Lower lobe of right lung (tissue), 2 donors: ENCODE data around the gene FHAD1. TPM values are rescaled to one million over a fixed set of nuclear protein-coding genes. Genes with fewer than 3 reads are reported as not detected.
A peak's percentile ranks its signal among the peaks of the same experiment; 100 is the strongest.

Source experiments
- ATAC-seq, 2 donors: fragments of 200-7000 bp; cut with Tn5 transposase; one replicate each; pipeline ENCODE4 v1.9.1; 2020 to 2022; ENCODE audit warnings: mild to moderate bottlenecking in 2 of 2, moderate library complexity in 2 of 2
- DNase-seq: peaks from one replicate; pipeline ENCODE4 v3.0.0-alpha.2; 2020
- H3K27ac ChIP-seq: fragments of 200-600 bp; one replicate; pipeline ENCODE4 v1.8.0; 2022
- H3K27me3 ChIP-seq: fragments of 200-600 bp; one replicate; pipeline ENCODE4 v1.8.0; 2022; ENCODE audit warnings: low read depth
- H3K36me3 ChIP-seq: fragments of 200-600 bp; one replicate; pipeline ENCODE4 v1.8.0; 2022; ENCODE audit warnings: mild to moderate bottlenecking
- H3K4me1 ChIP-seq: fragments of 200-600 bp; one replicate; pipeline ENCODE4 v1.8.0; 2022
- H3K4me3 ChIP-seq: fragments of 200-600 bp; one replicate; pipeline ENCODE4 v1.8.0; 2022; ENCODE audit warnings: mild to moderate bottlenecking
- H3K9me3 ChIP-seq: fragments of 200-600 bp; one replicate; pipeline ENCODE4 v1.8.0; 2022
- CTCF ChIP-seq: fragments of 200-600 bp; IDR thresholded peaks from one replicate; pipeline ENCODE4 v1.8.0; 2022; ENCODE audit warnings: antibody characterized with exemption, mild to moderate bottlenecking
- intact Hi-C: fragments of 100-400 bp; cut with DNase I; formaldehyde crosslinking; loops from one replicate; pipeline ENCODE4 v1.11.0; 2022
- total RNA-seq: library from RNA; stranded (reverse); fragmentation: NEBNext Ultra II Directional; extraction: Animal tissue kit (Norgen Biotek cat#: 25700); gene quantifications from one replicate; pipeline ENCODE4 v1.2.1, GENCODE V29; 2021
- donor health status: DM: no; HTN: yes; CAD: no; lungs with severe emphysema.

Gene FHAD1
- total RNA-seq, 1 donor from 2014 or later: 14.3 TPM

DNA sequence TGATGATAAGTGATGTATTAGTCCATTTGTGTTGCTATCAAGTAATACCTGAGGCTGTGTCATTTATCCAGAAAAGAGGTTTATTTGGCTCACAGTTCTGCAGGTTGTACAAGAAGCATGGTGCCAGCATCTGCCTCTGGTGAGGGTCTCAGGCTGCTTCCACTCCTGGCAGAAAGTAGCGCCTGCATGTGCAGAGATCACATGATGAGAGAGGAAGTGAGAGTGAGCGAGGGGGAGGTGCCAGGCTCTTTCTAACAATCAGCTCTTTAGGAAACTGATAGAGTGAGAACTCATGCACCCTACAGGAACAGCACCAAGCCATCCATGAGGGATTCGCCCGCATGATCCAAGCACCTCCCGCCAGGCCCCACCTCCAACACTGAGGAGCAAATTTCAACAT lies 2.2 kb upstream of the FHAD1 start:
- peaks cover 40% of the 10 kb centered on the region for H3K4me1 ChIP-seq
- ATAC-seq (no peak), DNase-seq (no peak)
- no peaks in the 10 kb centered on the region for H3K36me3 ChIP-seq
- no peak overlapping the region for H3K4me3 ChIP-seq
- H3K27ac ChIP-seq: no peak overlapping the region
- H3K9me3 ChIP-seq: no peaks in the 10 kb centered on the region
- H3K27me3 ChIP-seq: no peaks in the 10 kb centered on the region
- intact Hi-C loops: no loop called here
- no peak for TF ChIP-seq CTCF

- no peak for TF ChIP-seq CTCF
- Histone ChIP-seq H3K4me1 (peaks cover 40% of the 10 kb centered on the region), H3K9me3 (no peaks in the 10 kb centered on the region), H3K36me3 (no peaks in the 10 kb centered on the region), H3K4me3 (no peak overlapping the region), H3K27me3 (no peaks in the 10 kb centered on the region), H3K27ac (peak overlapping the region; percentile 18)
- ATAC-seq (peak; percentile 41 to 60), DNase-seq (no peak)
- intact Hi-C loops: no loop called here
Observed at GRCh38 chr1:15245593-15246360, 1.2 kb upstream of the FHAD1 start.

DNA sequence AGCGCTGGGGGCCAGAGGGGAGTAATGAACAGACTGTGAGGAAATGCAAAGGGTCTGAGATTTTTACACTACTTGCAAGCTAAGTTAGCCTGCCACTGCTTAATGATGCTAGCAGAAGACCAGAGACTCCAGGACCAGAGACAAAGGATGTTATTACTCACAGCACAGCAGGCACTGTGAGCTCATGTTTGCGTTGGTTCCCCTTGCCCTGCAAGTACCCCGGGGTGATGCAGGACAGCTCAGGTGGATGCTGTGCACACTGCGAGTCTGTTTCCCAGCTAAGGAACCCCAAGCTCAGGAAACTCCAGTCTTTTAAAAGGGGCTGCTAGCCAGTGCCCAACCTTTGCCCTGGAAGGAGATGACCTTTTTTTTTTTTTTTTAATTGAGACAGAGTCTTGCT lies 1.2 kb downstream of the FHAD1 start:
- no peak overlapping the region for H3K4me3 ChIP-seq
- no peak for DNase-seq
- H3K27me3 ChIP-seq: no peaks in the 10 kb centered on the region
- H3K9me3 ChIP-seq: no peaks in the 10 kb centered on the region
- TF ChIP-seq CTCF: no peak
- no peak overlapping the region for H3K27ac ChIP-seq
- no peak for ATAC-seq
- intact Hi-C loops: no loop called here
- no peaks in the 10 kb centered on the region for H3K36me3 ChIP-seq
- H3K4me1 ChIP-seq: peaks cover 44% of the 10 kb centered on the region

DNA sequence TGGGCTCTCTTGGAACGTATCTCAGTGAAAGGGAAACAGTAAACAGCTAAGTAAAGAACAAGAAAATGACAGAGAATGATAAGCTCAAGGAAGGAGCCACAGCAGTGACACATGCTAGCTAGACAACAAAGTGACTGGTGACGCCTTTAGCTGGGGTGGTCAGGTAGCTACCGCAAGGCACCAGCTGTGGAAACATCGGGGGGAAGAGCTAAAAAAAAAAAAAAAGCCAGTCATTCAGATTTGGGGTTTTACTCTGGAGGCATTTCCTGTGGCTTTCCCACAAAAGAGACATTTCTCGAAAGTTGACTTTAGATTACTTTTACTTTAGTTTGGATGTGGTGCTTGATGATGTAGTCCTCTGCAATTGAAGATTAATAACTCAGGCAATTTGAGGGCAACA lies 2.1 kb downstream of the FHAD1 start:
- no peak for TF ChIP-seq CTCF
- no peak overlapping the region for H3K27ac ChIP-seq
- ATAC-seq (no peak), DNase-seq (no peak)
- intact Hi-C loops: no loop called here
- no peak overlapping the region for H3K4me3 ChIP-seq
- no peaks in the 10 kb centered on the region for H3K27me3 ChIP-seq
- H3K4me1 ChIP-seq: peaks cover 49% of the 10 kb centered on the region
- H3K36me3 ChIP-seq: no peaks in the 10 kb centered on the region
- no peaks in the 10 kb centered on the region for H3K9me3 ChIP-seq

- no peaks in the 10 kb centered on the region for H3K9me3 ChIP-seq
- H3K4me1 ChIP-seq: peaks cover 33% of the 10 kb centered on the region
- H3K27ac ChIP-seq: no peak overlapping the region
- H3K36me3 ChIP-seq: no peaks in the 10 kb centered on the region
- TF ChIP-seq CTCF: no peak
- DNase-seq (no peak), ATAC-seq (no peak)
- H3K27me3 ChIP-seq: no peaks in the 10 kb centered on the region
- intact Hi-C loops: no loop called here
- no peak overlapping the region for H3K4me3 ChIP-seq
Observed at GRCh38 chr1:15251857-15252835, 5.1 kb downstream of the FHAD1 start.
